Vagina (tissue), 2 donors: ENCODE measurements around the gene SEMA3A. TPM values are rescaled to one million over a fixed set of nuclear protein-coding genes. Genes with fewer than 3 reads are reported as not detected.

Source experiments
- DNase-seq, 2 donors: peaks; one replicate each; pipeline ENCODE4 v3.0.0-alpha.2; 2017; ENCODE audit errors: extremely low spot score in 2 of 2
- H3K27ac ChIP-seq: fragments of 200-600 bp; sonication (generic); one replicate; pipeline ENCODE4 v1.5.1; 2019
- H3K27me3 ChIP-seq: fragments of 200-600 bp; sonication (generic); one replicate; pipeline ENCODE4 v1.5.1; 2019
- H3K36me3 ChIP-seq, 2 donors: fragments of 200-600 bp; sonication (generic); one replicate each; pipeline ENCODE4 v1.5.1; 2017 to 2019
- H3K4me1 ChIP-seq: fragments of 200-600 bp; sonication (generic); one replicate; pipeline ENCODE4 v1.5.1; 2019
- H3K4me3 ChIP-seq, 2 donors: fragments of 200-600 bp; sonication (generic); 1 replicate in 1 of 2; 2 replicates in 1 of 2; pipeline ENCODE4 v1.5.1; 2016 to 2019
- H3K9me3 ChIP-seq: fragments of 200-600 bp; sonication (generic); one replicate; pipeline ENCODE4 v1.5.1; 2019
- CTCF ChIP-seq, 3 experiments: fragments of 450-650 bp in 2 of 3; fragments of 200-600 bp in 1 of 3; sonication (generic) in 1 of 3; IDR thresholded peaks; one replicate each; pipeline ENCODE4 v1.5.1; 2017 to 2019; ENCODE audit warnings: antibody characterized with exemption in 3 of 3, mild to moderate bottlenecking in 2 of 3, moderate library complexity in 2 of 3
- POLR2A ChIP-seq, 2 donors: fragments of 450-650 bp; IDR thresholded peaks; one replicate each; pipeline ENCODE4 v1.6.1; 2017; ENCODE audit warnings: antibody characterized with exemption in 2 of 2, mild to moderate bottlenecking in 2 of 2, moderate library complexity in 2 of 2
- POLR2AphosphoS5 ChIP-seq, 2 donors: sonication (generic); formaldehyde crosslinking; IDR thresholded peaks; one replicate each; pipeline ENCODE4 v1.9.0; 2017; ENCODE audit warnings: antibody characterized with exemption in 2 of 2, mild to moderate bottlenecking in 2 of 2, low read depth in 1 of 2; ENCODE audit not compliant: insufficient read depth in 1 of 2
- intact Hi-C: fragments of 100-400 bp; cut with DNase I; formaldehyde crosslinking; loops from one replicate; pipeline ENCODE4 v1.15.1; 2023
- total RNA-seq: library from RNA; depleted of rRNA; stranded (reverse); fragments of >200 nt; gene quantifications from one replicate; pipeline ENCODE4 v1.2.3, GENCODE V29; 2016

SEMA3A gene
- total RNA-seq, 1 donor from 2014 or later = 3.4 TPM

GRCh38 chr7:84209006-84209405 lies 14.4 kb upstream of the SEMA3A start:
- H3K4me1 ChIP-seq = no peaks in the 10 kb centered on the region
- H3K4me3 ChIP-seq = no peak overlapping the region
- H3K27ac ChIP-seq = no peak overlapping the region
- intact Hi-C loops = no loop called here
- no peak for TF ChIP-seq POLR2A (IDR thresholded peaks at IDR 0.05)
- TF ChIP-seq POLR2AphosphoS5 (IDR thresholded peaks at IDR 0.05; ENCODE audit: insufficient read depth in 1 of 2, low read depth in 1 of 2) = no peak
- TF ChIP-seq CTCF (IDR thresholded peaks at IDR 0.05) = no peak
- H3K36me3 ChIP-seq = no peaks in the 10 kb centered on the region
- no peak for DNase-seq
- no peaks in the 10 kb centered on the region for H3K9me3 ChIP-seq
- no peaks in the 10 kb centered on the region for H3K27me3 ChIP-seq

- Histone ChIP-seq H3K27ac (no peak overlapping the region), H3K27me3 (no peaks in the 10 kb centered on the region), H3K4me3 (no peak overlapping the region), H3K9me3 (no peaks in the 10 kb centered on the region), H3K4me1 (no peaks in the 10 kb centered on the region), H3K36me3 (no peaks in the 10 kb centered on the region)
- TF ChIP-seq CTCF (IDR thresholded peaks at IDR 0.05) = no peak
- TF ChIP-seq POLR2A (IDR thresholded peaks at IDR 0.05) = no peak
- no peak for TF ChIP-seq POLR2AphosphoS5 (IDR thresholded peaks at IDR 0.05; ENCODE audit: insufficient read depth in 1 of 2, low read depth in 1 of 2)
- intact Hi-C loops = no loop called here
- DNase-seq = no peak
Measured at GRCh38 chr7:84207615-84208014, 13.0 kb upstream of the SEMA3A start.

GRCh38 chr7:84207025-84207424 lies 12.4 kb upstream of the SEMA3A start:
- Histone ChIP-seq H3K4me3 (no peak overlapping the region), H3K9me3 (no peaks in the 10 kb centered on the region), H3K27me3 (no peaks in the 10 kb centered on the region), H3K27ac (no peak overlapping the region), H3K36me3 (no peaks in the 10 kb centered on the region), H3K4me1 (no peaks in the 10 kb centered on the region)
- intact Hi-C loops = no loop called here
- DNase-seq = no peak
- TF ChIP-seq POLR2A (IDR thresholded peaks at IDR 0.05) = no peak

- intact Hi-C loops = no loop called here
- H3K27me3 ChIP-seq = no peaks in the 10 kb centered on the region
Measured at GRCh38 chr7:84204655-84205054, 10.1 kb upstream of the SEMA3A start.

GRCh38 chr7:84202855-84203254 lies 8.3 kb upstream of the SEMA3A start:
- DNase-seq = no peak
- H3K4me3 ChIP-seq = no peak overlapping the region
- H3K4me1 ChIP-seq = no peaks in the 10 kb centered on the region
- intact Hi-C loops = no loop called here
- no peaks in the 10 kb centered on the region for H3K27me3 ChIP-seq
- H3K36me3 ChIP-seq = no peaks in the 10 kb centered on the region
- TF ChIP-seq CTCF (IDR thresholded peaks at IDR 0.05) (no peak), POLR2A (IDR thresholded peaks at IDR 0.05) (no peak), POLR2AphosphoS5 (IDR thresholded peaks at IDR 0.05; ENCODE audit: insufficient read depth in 1 of 2, low read depth in 1 of 2) (no peak)
- no peak overlapping the region for H3K27ac ChIP-seq
- no peaks in the 10 kb centered on the region for H3K9me3 ChIP-seq

More at GRCh38 chr7:84204655-84205054, 10.1 kb upstream of the SEMA3A start:
- Histone ChIP-seq H3K9me3 (no peaks in the 10 kb centered on the region), H3K4me3 (no peak overlapping the region), H3K36me3 (no peaks in the 10 kb centered on the region), H3K4me1 (no peaks in the 10 kb centered on the region), H3K27ac (no peak overlapping the region)
- no peak for DNase-seq
- TF ChIP-seq CTCF (IDR thresholded peaks at IDR 0.05) (no peak), POLR2A (IDR thresholded peaks at IDR 0.05) (no peak), POLR2AphosphoS5 (IDR thresholded peaks at IDR 0.05; ENCODE audit: insufficient read depth in 1 of 2, low read depth in 1 of 2) (no peak)

GRCh38 chr7:84200859-84201258 lies 6.3 kb upstream of the SEMA3A start:
- no peaks in the 10 kb centered on the region for H3K36me3 ChIP-seq
- H3K27ac ChIP-seq = no peak overlapping the region
- no peak for TF ChIP-seq POLR2A (IDR thresholded peaks at IDR 0.05)
- TF ChIP-seq CTCF (IDR thresholded peaks at IDR 0.05) = no peak
- no peak for TF ChIP-seq POLR2AphosphoS5 (IDR thresholded peaks at IDR 0.05; ENCODE audit: insufficient read depth in 1 of 2, low read depth in 1 of 2)
- no peaks in the 10 kb centered on the region for H3K4me1 ChIP-seq
- no peaks in the 10 kb centered on the region for H3K9me3 ChIP-seq
- no peaks in the 10 kb centered on the region for H3K27me3 ChIP-seq
- H3K4me3 ChIP-seq = no peak overlapping the region
- intact Hi-C loops = no loop called here
- no peak for DNase-seq
